ENCODE data around the gene MGST3.
"Not testable (repeated sequence)": the region's sequence is repeated elsewhere in the genome, so short reads cannot be mapped to it uniquely, and the experiment has no call there.

The MGST3 gene

GRCh38 chr1:165659581-165659895 lies 28.5 kb downstream of the MGST3 start:
- DNase-seq = no peak

- no peak for DNase-seq
Measured at GRCh38 chr1:165661703-165662102, 30.7 kb downstream of the MGST3 start.

- no peak for DNase-seq
Measured at GRCh38 chr1:165662186-165662585, 31.2 kb downstream of the MGST3 start.

- no peak for DNase-seq
Measured at GRCh38 chr1:165666152-165666825, 35.3 kb downstream of the MGST3 start.

- DNase-seq = no peak
Measured at GRCh38 chr1:165668184-165668583, 37.1 kb downstream of the MGST3 start.

GRCh38 chr1:165671526-165671925 lies 40.5 kb downstream of the MGST3 start:
- DNase-seq = no peak

GRCh38 chr1:165674599-165674998 lies 43.6 kb downstream of the MGST3 start:
- no peak for DNase-seq

GRCh38 chr1:165675794-165676193 lies 44.8 kb downstream of the MGST3 start:
- DNase-seq = no peak

GRCh38 chr1:165678509-165678908 lies 47.5 kb downstream of the MGST3 start:
- DNase-seq = no peak

- DNase-seq = no peak
Measured at GRCh38 chr1:165679282-165680036, 48.4 kb downstream of the MGST3 start.

GRCh38 chr1:165680303-165680702 lies 49.3 kb downstream of the MGST3 start:
- no peak for DNase-seq

GRCh38 chr1:165680773-165681172 lies 49.7 kb downstream of the MGST3 start:
- not testable (repeated sequence) for DNase-seq

GRCh38 chr1:165683848-165684485 lies 52.9 kb downstream of the MGST3 start:
- DNase-seq = no peak

- no peak for DNase-seq
Measured at GRCh38 chr1:165686121-165686970, 55.3 kb downstream of the MGST3 start.

GRCh38 chr1:165686971-165687433 lies 56.0 kb downstream of the MGST3 start:
- DNase-seq = no peak

- DNase-seq = no peak
Measured at GRCh38 chr1:165688046-165688445, 57.0 kb downstream of the MGST3 start.

GRCh38 chr1:165695031-165695430 lies 64.0 kb downstream of the MGST3 start:
- DNase-seq = peak; percentile 42

GRCh38 chr1:165696625-165697100 lies 65.6 kb downstream of the MGST3 start:
- peak; percentile 35 for DNase-seq

GRCh38 chr1:165697491-165697880 lies 66.5 kb downstream of the MGST3 start:
- DNase-seq = no peak

- DNase-seq = peak; percentile 95
Measured at GRCh38 chr1:165697881-165698760, 67.1 kb downstream of the MGST3 start, which contains the start of gene ALDH9A1. TSS of gene ALDH9A1 (minus strand) at chr1:165698562. CDS start at chr1:165698558, 4 bp downstream.

- DNase-seq = no peak
Measured at GRCh38 chr1:165698761-165699052, 67.7 kb downstream of the MGST3 start.

GRCh38 chr1:165699577-165699976 lies 68.5 kb downstream of the MGST3 start:
- no peak for DNase-seq
